HepG2 (cell line): ENCODE results near the gene ZNF23. TPM values are rescaled to one million over a fixed set of nuclear protein-coding genes. Genes with fewer than 3 reads are reported as not detected.

Experiments used
- BORCS8-MEF2B ChIP-seq: sonication (generic); formaldehyde crosslinking; IDR thresholded peaks from 2 replicates; pipeline ENCODE4 v1.8.0; 2022; ENCODE audit warnings: mild to moderate bottlenecking, missing genetic modification reagents
- CTCF ChIP-seq: sonication (generic); formaldehyde crosslinking; IDR thresholded peaks from 2 replicates; pipeline ENCODE4 v1.5.0; 2020; ENCODE audit warnings: mild to moderate bottlenecking, missing genetic modification reagents, moderate library complexity
- HNF4A ChIP-seq: sonication (generic); formaldehyde crosslinking; IDR thresholded peaks from 2 replicates; pipeline ENCODE4 v1.4.0; 2020; ENCODE audit warnings: missing genetic modification reagents
- JUND ChIP-seq: sonication (generic); formaldehyde crosslinking; IDR thresholded peaks from 2 replicates; pipeline ENCODE4 v1.8.0; 2022; ENCODE audit warnings: mild to moderate bottlenecking, missing genetic modification reagents
- KDM2A ChIP-seq: sonication (generic); formaldehyde crosslinking; IDR thresholded peaks from 2 replicates; pipeline ENCODE4 v1.4.0; 2020; ENCODE audit warnings: low read depth, missing genetic modification reagents, borderline replicate concordance
- KLF11 ChIP-seq: IDR thresholded peaks from 2 replicates; pipeline ENCODE4 v1.6.1; 2016; ENCODE audit warnings: missing compliant biosample characterization
- LCORL ChIP-seq, 2 experiments: fragments of 450-650 bp in 1 of 2; sonication (generic) in 1 of 2; formaldehyde crosslinking in 1 of 2; IDR thresholded peaks; 2 replicates each; pipeline versions ENCODE4 v1.5.0 to v1.6.1; 2017 to 2020; ENCODE audit warnings: antibody characterized with exemption in 1 of 2, missing genetic modification reagents in 1 of 2
- MIER2 ChIP-seq: IDR thresholded peaks from 2 replicates; pipeline ENCODE4 v1.6.1; 2016; ENCODE audit warnings: missing biosample characterization, missing genetic modification reagents
- NR2F1 ChIP-seq, 2 experiments: fragments of 450-650 bp in 1 of 2; formaldehyde crosslinking in 1 of 2; IDR thresholded peaks; 2 replicates each; pipeline versions ENCODE4 v1.5.0 to v1.6.1; 2016 to 2020; ENCODE audit warnings: mild to moderate bottlenecking in 1 of 2, missing compliant biosample characterization in 1 of 2, missing genetic modification reagents in 1 of 2, moderate library complexity in 1 of 2
- RAD21 ChIP-seq: fragments of 450-650 bp; formaldehyde crosslinking; IDR thresholded peaks from 2 replicates; pipeline ENCODE4 v1.5.0; 2020; ENCODE audit warnings: mild to moderate bottlenecking
- RAD51 ChIP-seq: fragments of 450-650 bp; IDR thresholded peaks from 2 replicates; pipeline ENCODE4 v1.6.1; 2016; ENCODE audit warnings: borderline replicate concordance
- RNF2 ChIP-seq: fragments of 450-650 bp; conservative IDR thresholded peaks from 2 replicates; pipeline ENCODE4 v1.6.1; 2016; ENCODE audit warnings: low read depth
- SMC3 ChIP-seq: IDR thresholded peaks from 2 replicates; pipeline ENCODE4 v1.6.1; 2011; ENCODE audit warnings: low read length, improper control_type of control experiment
- SNAPC2 ChIP-seq: sonication (generic); formaldehyde crosslinking; IDR thresholded peaks from 2 replicates; pipeline ENCODE4 v1.8.1; 2022; ENCODE audit warnings: mild to moderate bottlenecking, missing genetic modification reagents
- XRCC5 ChIP-seq: fragments of 200-400 bp; formaldehyde crosslinking; optimal IDR thresholded peaks from 2 replicates; pipeline ENCODE3; 2017; ENCODE audit warnings: mild to moderate bottlenecking, low read length
- ZMYM3 ChIP-seq: sonication (generic); formaldehyde crosslinking; IDR thresholded peaks from 2 replicates; pipeline ENCODE4 v1.5.1; 2020; ENCODE audit warnings: mild to moderate bottlenecking, missing genetic modification reagents
- ZNF280B ChIP-seq: sonication (generic); formaldehyde crosslinking; IDR thresholded peaks from 2 replicates; pipeline ENCODE4 v1.5.0; 2020; ENCODE audit warnings: missing genetic modification reagents, mild to moderate bottlenecking, borderline replicate concordance
- ZNF605 ChIP-seq: sonication (generic); formaldehyde crosslinking; IDR thresholded peaks from 2 replicates; pipeline ENCODE4 v1.8.0; 2022; ENCODE audit warnings: mild to moderate bottlenecking, missing genetic modification reagents
- ZNF747 ChIP-seq: sonication (generic); formaldehyde crosslinking; IDR thresholded peaks from 2 replicates; pipeline ENCODE4 v1.8.1; 2023; ENCODE audit warnings: missing genetic modification reagents, mild to moderate bottlenecking, borderline replicate concordance
- ZNF768 ChIP-seq: sonication (generic); formaldehyde crosslinking; IDR thresholded peaks from 2 replicates; pipeline ENCODE4 v1.4.0; 2020; ENCODE audit warnings: missing genetic modification reagents
- ZNF776 ChIP-seq: sonication (generic); formaldehyde crosslinking; IDR thresholded peaks from 2 replicates; pipeline ENCODE4 v1.4.0; 2020; ENCODE audit warnings: mild to moderate bottlenecking, missing genetic modification reagents
- polyA plus RNA-seq, 8 experiments: library from polyadenylated mRNA; depleted of rRNA in 3 of 8; stranded (reverse) in 7 of 8; unstranded in 1 of 8; fragments of >200 nt; fragmentation: Illumina TruSeq in 4 of 8; extraction: Trizol in 4 of 8; gene quantifications; 2 replicates each; pipeline versions ENCODE4 v1.2.1 to v1.2.3, GENCODE V29; 2011 to 2016; ENCODE audit warnings: low read depth in 4 of 8, missing spikeins in 1 of 8, mixed read lengths in 1 of 8; ENCODE audit not compliant: insufficient read depth in 1 of 8
- total RNA-seq, 5 experiments: library from RNA; depleted of rRNA; stranded (reverse); fragments of >200 nt; fragmentation: Illumina TruSeq; extraction: Trizol; gene quantifications; 2 replicates each; pipeline ENCODE4 v1.2.3, GENCODE V29; 2016; ENCODE audit warnings: low read depth in 1 of 5
- TF ChIP-seq, protein P1 (sequence below): IDR thresholded peaks from 2 replicates; pipeline ENCODE4 v1.4.0; 2020; ENCODE audit warnings: mild to moderate bottlenecking, missing genetic modification reagents
- TF ChIP-seq, protein P2 (sequence below): sonication (generic); formaldehyde crosslinking; IDR thresholded peaks from 2 replicates; pipeline ENCODE4 v1.8.1; 2023; ENCODE audit warnings: missing genetic modification reagents, mild to moderate bottlenecking, borderline replicate concordance

ZNF23 gene
- total and polyA plus RNA-seq, 2 of the 13 experiments (the other 11 are each of a cell fraction or from before 2014, with no cell fraction given): 8.6 to 12.2 TPM

- TF ChIP-seq ZNF280B (CRISPR knock-in tag) (0 out of 2 replicates have a peak, but pooled peaks have one; percentile 47), KDM2A (CRISPR knock-in tag) (peak; percentile 44; the same call in 1 of the 2 replicates), CTCF (CRISPR knock-in tag) (peak; percentile 72), LCORL (IDR thresholded peaks at IDR 0.05) (no peak), LCORL (CRISPR knock-in tag; IDR thresholded peaks at IDR 0.05) (no peak), HNF4A (CRISPR knock-in tag) (no peak), ZMYM3 (CRISPR knock-in tag) (peak; percentile 87), BORCS8-MEF2B (0 out of 2 replicates have a peak, but pooled peaks have one; percentile 28), RAD21 (peak; percentile 51; the same call in 1 of the 2 replicates), RAD51 (no peak), JUND (CRISPR knock-in tag) (no peak), ZNF776 (CRISPR knock-in tag) (no peak), NR2F1 (CRISPR knock-in tag; IDR thresholded peaks at IDR 0.05) (no peak), ZNF747 (CRISPR knock-in tag) (no peak), ZNF605 (CRISPR knock-in tag) (0 out of 2 replicates have a peak, but pooled peaks have one; percentile 30), SMC3 (peak; percentile 51), MIER2 (CRISPR knock-in tag) (no peak), SNAPC2 (CRISPR knock-in tag) (no peak), ZNF768 (peak; percentile 94), RNF2 (no peak), KLF11 (CRISPR knock-in tag) (no peak), XRCC5 (peak; percentile 28)
- TF ChIP-seq, protein P1, sequence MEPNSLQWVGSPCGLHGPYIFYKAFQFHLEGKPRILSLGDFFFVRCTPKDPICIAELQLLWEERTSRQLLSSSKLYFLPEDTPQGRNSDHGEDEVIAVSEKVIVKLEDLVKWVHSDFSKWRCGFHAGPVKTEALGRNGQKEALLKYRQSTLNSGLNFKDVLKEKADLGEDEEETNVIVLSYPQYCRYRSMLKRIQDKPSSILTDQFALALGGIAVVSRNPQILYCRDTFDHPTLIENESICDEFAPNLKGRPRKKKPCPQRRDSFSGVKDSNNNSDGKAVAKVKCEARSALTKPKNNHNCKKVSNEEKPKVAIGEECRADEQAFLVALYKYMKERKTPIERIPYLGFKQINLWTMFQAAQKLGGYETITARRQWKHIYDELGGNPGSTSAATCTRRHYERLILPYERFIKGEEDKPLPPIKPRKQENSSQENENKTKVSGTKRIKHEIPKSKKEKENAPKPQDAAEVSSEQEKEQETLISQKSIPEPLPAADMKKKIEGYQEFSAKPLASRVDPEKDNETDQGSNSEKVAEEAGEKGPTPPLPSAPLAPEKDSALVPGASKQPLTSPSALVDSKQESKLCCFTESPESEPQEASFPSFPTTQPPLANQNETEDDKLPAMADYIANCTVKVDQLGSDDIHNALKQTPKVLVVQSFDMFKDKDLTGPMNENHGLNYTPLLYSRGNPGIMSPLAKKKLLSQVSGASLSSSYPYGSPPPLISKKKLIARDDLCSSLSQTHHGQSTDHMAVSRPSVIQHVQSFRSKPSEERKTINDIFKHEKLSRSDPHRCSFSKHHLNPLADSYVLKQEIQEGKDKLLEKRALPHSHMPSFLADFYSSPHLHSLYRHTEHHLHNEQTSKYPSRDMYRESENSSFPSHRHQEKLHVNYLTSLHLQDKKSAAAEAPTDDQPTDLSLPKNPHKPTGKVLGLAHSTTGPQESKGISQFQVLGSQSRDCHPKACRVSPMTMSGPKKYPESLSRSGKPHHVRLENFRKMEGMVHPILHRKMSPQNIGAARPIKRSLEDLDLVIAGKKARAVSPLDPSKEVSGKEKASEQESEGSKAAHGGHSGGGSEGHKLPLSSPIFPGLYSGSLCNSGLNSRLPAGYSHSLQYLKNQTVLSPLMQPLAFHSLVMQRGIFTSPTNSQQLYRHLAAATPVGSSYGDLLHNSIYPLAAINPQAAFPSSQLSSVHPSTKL: 0 out of 2 replicates have a peak, but pooled peaks have one; percentile 12
- TF ChIP-seq, protein P2, sequence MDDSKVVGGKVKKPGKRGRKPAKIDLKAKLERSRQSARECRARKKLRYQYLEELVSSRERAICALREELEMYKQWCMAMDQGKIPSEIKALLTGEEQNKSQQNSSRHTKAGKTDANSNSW (CRISPR knock-in tag): no peak
Measured at GRCh38 chr16:71421911-71422310, 40.1 kb downstream of the ZNF23 start (continued).
